AG09309 (cell line): Measurements from ENCODE around the gene STRC.
"Not testable (repeated sequence)": the region's sequence is repeated elsewhere in the genome, so short reads cannot be mapped to it uniquely, and the experiment has no call there.

ENCODE experiments used
- DNase-seq: peaks from one replicate; pipeline ENCODE4 v3.0.0-alpha.2; 2010; ENCODE audit warnings: low read depth
- H3K4me3 ChIP-seq: 2 replicates; pipeline ENCODE4 v1.5.1; 2011; ENCODE audit warnings: mild to moderate bottlenecking, low read depth, low read length, moderate library complexity; ENCODE audit not compliant: control insufficient read depth
- TF ChIP-seq, protein P1 (sequence below): IDR thresholded peaks from 2 replicates; pipeline ENCODE4 v1.5.1; 2011; ENCODE audit warnings: mild to moderate bottlenecking, low read depth, low read length, inconsistent platforms; ENCODE audit not compliant: insufficient read depth, control insufficient read depth; ENCODE audit errors: missing control alignments

Gene STRC

DNA sequence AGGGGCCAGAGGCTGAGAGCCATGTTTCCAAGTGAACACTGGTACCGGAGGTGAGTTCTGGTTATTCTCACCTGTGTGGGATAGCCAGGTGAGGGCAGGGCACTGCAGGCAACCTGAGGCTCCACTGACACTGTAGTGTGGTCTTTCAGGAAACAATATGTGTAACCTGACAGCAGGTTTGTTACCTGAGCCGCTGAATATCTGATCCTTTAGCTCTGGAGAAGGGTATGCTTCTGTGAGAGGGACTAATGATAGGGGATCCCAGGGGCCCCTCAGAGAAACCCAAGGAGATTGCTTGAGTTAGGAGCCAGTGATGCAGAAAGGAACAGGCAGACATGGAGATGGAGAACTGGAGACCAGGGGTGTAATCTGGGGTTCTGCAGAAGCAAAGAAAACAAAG is at the start of gene STRC:
TSS of gene STRC (minus strand) at position 101 of the 400 bp plus-strand sequence. CDS start at position 23, 78 bp downstream.
- not testable (repeated sequence) for H3K4me3 ChIP-seq, DNase-seq

DNA sequence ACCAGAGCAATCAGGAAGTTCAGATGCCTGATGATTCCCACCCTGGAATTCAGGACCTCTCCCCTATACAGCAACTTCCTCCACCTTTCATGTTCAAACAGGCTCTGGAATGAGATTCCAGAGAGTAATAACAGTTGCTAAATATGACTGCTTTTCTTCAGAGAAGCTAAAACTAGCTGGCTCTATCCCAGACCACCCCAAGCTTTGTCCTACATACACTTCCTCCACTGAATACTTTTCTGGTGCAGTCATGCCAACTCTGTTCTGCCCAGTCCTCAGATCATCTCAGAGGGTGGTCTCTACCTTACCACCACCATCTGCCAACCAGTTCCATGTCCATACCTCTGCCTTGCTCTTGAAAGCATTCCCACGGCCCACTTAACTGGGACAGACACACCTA is 47.6 kb upstream of the STRC start:
- not testable (repeated sequence) for H3K4me3 ChIP-seq, DNase-seq

DNA sequence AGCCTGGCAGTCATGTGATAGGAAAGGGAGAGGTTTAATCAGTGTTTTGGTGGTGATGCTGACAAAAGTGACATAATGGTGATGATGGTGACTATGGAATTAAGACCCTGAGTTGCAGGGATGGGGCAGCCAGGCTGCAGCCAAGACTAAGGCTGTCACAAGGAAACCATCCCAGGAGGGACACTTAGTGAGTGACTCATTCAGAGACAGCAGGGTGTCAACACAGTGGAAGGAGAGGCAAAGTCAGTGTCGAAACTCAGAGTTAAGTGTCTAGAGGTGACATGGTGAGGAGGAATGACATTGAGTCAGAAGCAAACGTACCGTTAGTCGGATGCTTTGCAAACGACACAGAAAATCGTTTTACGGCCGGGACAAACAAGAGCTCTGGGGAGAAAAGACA is 44.7 kb upstream of the STRC start:
- not testable (repeated sequence) for DNase-seq, H3K4me3 ChIP-seq

DNA sequence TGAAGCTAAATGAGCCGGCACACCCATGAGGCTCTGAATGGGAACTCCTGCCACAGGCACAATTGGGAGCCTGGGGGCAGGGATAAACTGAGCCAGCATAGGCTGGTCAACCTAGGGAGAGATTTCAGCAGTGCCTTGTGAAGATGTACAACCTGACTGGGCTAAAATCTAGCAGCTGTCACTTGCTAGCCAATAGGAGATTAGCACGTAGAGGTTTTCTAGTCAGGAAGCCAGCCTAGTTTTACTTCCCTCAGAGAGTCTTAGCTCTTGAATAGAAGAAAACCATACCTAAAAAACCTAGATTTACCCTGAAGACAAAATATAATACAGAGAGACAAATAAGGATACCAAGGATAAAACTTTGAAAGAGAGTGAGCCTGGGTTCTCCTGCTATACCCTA is 43.7 kb upstream of the STRC start:
- H3K4me3 ChIP-seq, DNase-seq: not testable (repeated sequence)

DNA sequence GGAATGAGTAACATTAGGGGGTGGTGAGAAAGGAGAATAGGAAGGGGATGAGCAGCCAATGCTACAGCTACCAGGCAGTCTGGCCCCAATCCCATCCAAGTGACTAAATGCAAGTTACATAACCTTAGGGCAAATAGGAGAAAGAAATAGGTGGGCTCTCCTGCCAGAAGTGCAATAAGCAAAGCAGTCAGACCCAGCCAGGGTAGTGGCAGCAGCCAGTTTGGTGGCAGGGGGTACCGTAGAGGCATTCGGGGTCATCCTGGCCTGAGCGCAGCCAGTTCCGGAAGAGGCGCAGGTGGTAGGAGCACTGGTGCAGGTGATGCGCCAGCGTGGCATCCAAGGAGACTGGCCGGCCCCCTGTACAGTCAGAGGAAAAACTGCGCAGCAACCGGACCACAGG is 41.1 kb upstream of the STRC start:
- H3K4me3 ChIP-seq: not testable (repeated sequence)

DNA sequence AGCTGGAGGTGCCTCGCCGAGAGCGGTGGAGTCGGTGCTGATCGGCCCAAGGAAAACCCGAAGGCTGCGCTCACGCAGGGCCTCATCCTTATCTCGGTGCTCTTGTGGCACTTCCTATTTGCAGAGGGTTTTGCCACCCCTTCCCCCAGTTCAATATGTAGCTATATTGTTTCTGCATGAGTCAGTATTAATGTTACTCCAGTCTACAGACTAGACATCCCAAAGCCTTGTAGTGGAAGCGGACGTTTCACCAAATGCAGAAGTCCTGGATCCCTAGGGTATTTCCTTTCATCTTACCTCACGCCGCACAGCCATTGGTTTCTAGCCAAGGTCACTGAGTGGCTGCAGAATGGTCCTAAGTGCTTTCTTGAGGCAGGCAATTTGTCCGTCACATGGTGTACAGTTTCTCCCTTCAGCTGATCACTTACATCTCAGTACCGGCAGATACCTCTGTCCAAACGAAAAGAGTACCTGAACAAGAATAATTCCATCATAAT is 30.9 kb upstream of the STRC start:
- not testable (repeated sequence) for H3K4me3 ChIP-seq, DNase-seq

More for the DNA sequence above, 41.1 kb upstream of the STRC start:
- DNase-seq: not testable (repeated sequence)

DNA sequence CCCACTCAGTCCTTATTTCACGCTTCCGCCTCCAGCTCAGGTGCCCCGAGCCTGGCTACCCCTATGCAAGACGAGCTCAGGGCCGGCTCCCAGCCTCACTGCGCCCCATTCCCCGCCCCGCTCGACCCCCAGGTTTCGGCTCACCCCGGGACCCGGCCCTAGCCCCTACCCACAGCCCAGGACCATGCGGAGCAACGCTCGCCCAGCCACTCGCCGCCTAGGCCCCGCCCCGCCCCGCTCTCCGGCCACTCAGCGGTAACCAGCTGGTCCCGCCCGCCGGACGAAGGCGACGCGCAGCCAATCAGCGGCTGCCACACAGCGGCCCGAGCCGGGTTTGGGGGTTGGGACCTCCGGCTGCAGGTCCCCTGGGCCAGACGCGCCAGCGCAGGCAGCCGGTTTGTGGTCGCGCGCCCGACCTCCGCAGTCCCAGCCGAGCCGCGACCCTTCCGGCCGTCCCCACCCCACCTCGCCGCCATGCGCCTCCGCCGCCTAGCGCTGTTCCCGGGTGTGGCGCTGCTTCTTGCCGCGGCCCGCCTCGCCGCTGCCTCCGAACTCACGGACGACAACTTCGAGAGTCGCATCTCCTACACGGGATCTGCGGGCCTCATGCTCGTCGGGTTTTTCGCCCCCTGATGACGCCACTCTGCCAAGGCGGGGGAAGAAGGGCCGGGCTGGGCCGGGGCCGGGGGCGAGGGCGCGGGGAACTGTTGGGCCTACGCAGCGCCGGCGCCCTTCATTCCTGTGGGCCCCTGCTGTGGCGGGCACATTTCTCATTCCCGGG is 30.2 kb upstream of the STRC start, which contains the start of gene CATSPER2:
TSS of gene CATSPER2 (minus strand) at position 196 of the 781 bp plus-strand sequence. CDS start 783 bp downstream, outside the sequence.
- DNase-seq: no peak
- H3K4me3 ChIP-seq: no peak within 1 kb of the TSS
- TF ChIP-seq, protein P1, sequence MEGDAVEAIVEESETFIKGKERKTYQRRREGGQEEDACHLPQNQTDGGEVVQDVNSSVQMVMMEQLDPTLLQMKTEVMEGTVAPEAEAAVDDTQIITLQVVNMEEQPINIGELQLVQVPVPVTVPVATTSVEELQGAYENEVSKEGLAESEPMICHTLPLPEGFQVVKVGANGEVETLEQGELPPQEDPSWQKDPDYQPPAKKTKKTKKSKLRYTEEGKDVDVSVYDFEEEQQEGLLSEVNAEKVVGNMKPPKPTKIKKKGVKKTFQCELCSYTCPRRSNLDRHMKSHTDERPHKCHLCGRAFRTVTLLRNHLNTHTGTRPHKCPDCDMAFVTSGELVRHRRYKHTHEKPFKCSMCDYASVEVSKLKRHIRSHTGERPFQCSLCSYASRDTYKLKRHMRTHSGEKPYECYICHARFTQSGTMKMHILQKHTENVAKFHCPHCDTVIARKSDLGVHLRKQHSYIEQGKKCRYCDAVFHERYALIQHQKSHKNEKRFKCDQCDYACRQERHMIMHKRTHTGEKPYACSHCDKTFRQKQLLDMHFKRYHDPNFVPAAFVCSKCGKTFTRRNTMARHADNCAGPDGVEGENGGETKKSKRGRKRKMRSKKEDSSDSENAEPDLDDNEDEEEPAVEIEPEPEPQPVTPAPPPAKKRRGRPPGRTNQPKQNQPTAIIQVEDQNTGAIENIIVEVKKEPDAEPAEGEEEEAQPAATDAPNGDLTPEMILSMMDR: no peak

DNA sequence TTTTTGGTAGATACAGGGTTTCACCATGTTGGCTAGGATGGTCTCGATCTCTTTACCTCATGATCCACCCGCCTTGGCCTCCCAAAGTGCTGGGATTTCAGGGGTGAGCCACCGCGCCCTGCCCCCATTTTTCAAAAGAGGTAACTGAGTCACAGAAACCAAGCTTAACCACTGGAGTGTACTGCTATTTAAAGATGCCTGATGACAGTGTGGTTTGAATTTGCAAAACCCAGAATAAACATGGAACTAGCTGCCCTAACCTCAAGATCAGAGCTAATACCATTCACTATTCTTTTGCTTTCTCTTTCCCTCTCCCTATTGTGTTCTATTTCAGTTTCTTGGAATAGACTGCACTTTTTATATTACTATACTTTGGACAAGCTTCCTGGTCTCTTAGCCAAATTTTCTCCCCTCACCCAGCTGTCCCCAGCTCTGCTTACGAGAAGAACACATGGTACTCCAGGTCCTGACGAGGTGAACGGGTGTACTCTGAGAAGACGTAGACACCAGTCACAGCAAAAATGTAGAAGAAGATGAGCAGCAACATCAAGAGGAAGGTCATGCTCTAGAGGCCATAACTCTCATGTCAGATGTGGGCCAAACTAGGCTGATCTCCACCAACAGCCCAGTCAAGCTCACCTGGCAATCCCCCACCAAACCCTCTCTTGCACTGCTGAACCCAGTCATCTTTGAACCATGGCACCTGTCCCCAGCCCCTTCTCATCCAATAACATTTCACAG is 20.0 kb upstream of the STRC start:
- not testable (repeated sequence) for DNase-seq, H3K4me3 ChIP-seq

DNA sequence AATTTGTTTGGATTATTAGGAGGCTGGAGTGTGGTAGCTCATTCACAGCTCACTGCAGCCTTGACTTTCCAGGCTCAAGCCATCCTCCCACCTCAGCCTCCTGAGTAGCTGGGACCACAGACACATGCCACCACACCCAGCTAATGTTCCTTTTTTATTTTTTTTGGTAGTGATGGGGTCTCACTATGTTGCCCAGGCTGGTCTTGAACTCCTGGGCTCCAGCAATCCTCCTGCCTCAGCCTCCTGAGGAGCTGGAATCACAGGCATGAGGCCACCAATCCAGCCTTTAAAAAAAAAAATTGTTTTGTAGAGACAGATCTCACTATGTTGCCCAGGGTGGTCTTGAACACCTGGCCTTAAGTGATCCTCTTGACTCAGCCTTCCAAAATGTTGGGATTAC is 8.3 kb upstream of the STRC start:
- not testable (repeated sequence) for DNase-seq, H3K4me3 ChIP-seq

DNA sequence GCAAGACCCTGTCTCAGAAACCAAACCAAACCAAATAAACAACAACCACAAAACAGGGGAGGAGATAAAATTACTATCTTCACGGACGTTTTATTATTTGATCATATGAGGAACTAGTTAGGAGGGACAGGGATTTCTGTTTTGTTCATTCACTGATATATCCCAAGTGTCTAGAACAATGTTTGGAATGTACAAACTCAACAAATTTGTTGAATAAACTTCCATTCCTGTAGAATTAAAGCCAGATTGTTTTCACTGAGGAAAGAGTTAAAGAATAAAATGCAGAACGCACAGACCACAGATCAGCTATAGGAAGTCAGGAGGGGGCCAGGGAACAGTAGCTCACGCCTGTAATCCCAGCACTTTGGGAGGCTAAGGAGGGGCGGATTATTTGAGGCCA is 6.5 kb upstream of the STRC start:
- no peak for DNase-seq
- H3K4me3 ChIP-seq: no peak overlapping the region
- TF ChIP-seq, protein P1: no peak

DNA sequence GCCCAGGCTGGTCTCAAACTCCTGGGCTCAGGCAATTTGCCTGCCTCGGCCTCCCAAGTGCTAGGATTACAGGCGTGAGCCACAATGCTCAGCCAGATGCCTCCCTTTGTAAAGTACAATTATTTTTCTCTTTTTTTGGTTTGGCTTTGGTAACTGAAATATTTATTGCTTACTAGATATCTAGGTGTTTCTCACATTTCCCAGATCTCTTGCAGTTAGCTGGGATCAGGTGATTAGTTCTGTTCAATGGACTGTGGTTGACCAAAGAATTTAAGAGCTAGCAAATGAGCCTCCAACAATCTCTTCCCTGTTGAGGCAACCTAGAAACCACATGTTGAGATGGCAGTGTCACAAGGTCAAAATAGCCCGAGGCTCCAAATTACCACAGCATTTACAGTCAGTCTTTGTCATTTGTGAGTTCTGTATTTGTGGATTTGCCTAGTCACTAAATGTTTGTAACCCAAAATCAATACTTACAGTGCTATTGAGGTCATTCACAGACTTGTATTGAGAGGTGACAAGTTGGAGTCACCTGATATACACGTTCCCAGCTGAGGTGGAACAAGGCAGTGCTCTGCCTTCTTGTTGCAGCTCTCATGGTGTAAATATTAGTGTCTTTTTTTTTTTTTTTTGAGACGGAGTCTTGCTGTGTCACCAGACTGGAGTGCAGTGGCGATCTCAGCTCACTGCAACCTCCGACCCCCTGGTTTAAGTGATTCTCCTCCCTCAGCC is 3.6 kb upstream of the STRC start:
- DNase-seq: not testable (repeated sequence)

DNA sequence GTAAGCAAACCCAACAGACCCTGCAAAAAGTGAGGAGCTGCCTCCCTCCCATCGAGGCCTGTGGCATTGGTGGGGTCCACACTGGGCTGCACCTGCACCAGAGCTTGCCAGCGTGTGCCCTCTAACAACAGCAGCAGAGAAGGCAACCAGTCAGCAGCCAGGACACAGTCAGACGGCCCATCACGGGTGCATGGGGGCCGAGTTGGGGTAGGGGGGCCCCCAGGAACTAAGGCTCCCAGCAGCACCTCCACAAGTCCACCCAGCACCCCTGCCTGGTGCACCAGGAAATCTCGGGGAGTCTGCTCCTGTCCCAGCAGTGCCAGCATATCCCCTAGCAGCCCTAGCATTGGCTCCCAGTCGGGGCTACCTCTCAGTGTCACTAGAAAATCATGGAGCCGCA is 850 bp downstream of the STRC start:
- not testable (repeated sequence) for H3K4me3 ChIP-seq, DNase-seq

More for the DNA sequence above, 3.6 kb upstream of the STRC start:
- H3K4me3 ChIP-seq: not testable (repeated sequence)

DNA sequence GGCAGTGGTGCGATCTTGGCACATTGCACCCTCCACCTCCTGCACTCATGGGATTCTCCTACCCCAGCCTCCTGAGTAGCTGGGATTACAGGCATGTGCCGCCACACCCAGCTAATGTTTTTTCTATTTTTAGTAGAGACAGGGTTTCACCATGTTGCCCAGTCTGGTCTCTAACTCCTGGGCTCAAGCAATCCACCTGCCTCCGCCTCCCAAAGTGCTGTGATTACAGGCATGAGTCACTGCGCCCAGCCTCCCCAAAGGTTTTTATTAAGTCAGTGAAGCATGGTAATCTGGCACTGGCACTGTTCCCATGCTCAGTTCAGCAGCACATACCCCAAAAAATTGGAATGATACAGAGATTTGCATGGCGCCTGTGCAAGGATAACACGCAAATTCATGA is 16.4 kb downstream of the STRC start:
- not testable (repeated sequence) for H3K4me3 ChIP-seq, DNase-seq

DNA sequence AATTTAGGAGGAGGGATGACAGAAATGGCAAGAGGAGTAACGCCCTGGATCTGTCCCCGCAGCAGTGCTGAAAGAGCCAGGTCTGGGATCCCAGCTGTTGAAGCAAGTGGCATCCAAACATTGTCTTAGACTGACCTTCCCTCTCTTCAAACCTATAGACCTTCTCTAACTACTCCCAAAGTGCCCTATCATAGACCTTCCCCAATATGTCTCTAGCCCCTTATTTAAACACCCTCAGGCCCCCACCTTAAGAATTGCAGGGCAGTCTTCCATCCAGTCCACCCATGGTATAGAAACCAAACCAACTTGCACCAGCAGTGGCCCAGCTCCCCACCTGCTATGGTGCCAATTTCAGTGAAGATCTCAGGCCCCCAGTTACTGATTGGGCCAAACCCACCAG is 18.4 kb downstream of the STRC start:
- not testable (repeated sequence) for DNase-seq, H3K4me3 ChIP-seq

DNA sequence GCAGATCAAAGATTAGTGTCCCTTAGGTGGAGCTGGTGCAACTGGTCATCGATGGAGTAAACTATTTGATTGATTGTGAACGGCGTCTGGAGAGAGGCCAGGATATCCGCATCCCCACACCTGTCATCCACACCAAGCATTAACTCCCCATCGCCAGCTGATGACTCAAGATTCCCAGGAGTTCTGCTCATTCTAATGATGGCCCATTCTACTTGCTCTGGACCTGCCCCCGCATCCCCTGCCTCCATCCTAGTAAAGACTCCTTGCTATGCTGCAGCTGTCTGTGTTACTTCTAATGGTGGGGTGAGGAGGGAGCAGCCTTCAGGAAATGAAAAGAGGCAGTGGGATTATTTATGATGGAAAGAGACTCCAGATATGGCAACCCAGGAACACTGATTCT is 19.5 kb downstream of the STRC start:
- not testable (repeated sequence) for H3K4me3 ChIP-seq, DNase-seq
